Fibroblast of skin of abdomen (primary cell): Measurements from ENCODE around the gene MBNL2.

Source experiments
- DNase-seq: peaks from one replicate; pipeline ENCODE4 v3.0.0-alpha.2; 2013

The MBNL2 gene

GRCh38 chr13:97301382-97302095 is 79.4 kb downstream of the MBNL2 start:
- DNase-seq, result no peak

GRCh38 chr13:97302611-97303010 is 80.5 kb downstream of the MBNL2 start:
- DNase-seq, result no peak

- no peak for DNase-seq
These were observed 84.0 kb downstream of the MBNL2 start for GRCh38 chr13:97306106-97306505.

DNA sequence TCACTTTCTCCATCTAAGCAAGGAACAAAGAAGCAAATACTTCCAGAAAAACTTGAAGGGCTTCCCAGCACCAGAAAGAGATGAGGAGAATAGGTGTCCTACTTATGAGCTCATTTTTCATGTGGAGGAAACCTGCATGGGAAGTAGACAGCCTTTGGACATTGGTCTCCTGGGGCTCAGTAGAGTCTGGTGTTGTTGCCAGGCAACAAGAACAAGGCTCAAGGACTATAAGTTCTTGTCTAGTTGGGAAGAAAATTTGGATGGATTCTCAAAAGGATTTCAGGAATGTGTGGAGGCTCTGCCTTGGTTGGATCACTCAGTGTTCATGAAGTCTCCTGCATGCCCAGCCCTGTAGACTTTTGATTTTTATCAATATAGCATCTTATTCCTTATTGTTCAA is 84.5 kb downstream of the MBNL2 start:
- peak; percentile 38 for DNase-seq

GRCh38 chr13:97307118-97307881 is 85.2 kb downstream of the MBNL2 start:
- DNase-seq, result no peak

GRCh38 chr13:97307882-97308624 is 85.9 kb downstream of the MBNL2 start:
- peak; percentile 82 for DNase-seq

DNA sequence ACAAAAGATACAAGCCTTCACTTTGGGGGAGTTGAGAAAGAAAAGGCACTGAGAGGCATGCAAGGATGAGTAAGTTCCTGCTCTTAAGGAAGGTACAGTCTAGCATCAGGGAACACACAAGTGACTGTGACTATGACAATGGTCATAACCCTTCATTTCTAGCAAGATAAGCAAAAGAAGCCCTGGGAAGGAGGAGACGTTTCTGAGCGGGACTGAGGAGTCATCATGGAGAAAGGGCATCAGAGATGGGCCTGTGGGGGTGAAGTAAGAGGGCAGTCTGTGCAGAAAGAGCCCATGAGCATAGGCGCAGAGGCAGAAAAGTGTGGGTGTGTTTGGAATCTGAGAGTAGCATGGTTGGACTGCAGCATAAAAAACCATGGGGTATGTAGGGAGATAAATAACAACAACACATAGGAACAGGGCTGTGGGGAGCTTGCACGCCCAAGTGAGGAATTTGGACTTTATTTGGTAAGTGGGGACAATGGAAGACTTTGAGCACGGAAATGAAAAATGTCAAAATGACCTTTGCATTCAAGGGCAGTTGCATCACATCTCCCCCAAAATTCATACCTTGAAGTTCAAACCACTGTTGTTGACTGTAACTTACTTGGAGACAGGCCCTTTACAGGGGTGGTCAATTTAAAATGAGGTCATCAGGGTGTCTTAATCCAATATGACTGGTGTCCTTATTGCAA is 86.7 kb downstream of the MBNL2 start:
- DNase-seq, result no peak

DNA sequence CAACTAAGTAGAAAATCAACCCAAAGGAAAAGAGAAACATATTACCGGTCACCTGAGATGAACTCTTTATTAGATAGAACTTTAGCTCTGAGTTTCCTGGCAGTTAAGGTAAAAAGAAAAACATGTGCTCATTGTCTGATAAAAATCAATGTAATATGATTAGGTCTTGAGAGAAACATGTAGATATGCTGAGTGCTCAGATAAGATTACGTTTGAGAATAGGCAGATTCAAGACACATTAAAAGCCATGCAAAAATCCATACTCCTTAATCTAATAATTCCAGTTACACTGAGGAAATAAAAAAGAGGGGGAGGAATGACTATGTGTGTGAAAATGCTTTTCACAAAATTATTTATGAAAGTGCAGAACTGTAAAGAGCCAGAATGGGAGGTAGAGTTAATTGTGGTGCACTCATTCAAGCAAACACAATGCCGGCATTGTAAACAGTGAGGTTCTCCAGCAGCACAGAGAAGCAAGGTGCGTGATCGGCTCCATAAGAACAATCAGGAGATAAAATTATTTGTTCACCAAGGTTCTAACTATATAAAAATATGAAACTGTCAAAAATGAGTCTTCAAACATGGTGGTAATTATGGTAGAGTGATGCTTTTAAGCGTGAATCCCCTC is 88.8 kb downstream of the MBNL2 start:
- DNase-seq, result no peak

GRCh38 chr13:97311956-97312355 is 89.8 kb downstream of the MBNL2 start:
- no peak for DNase-seq

DNA sequence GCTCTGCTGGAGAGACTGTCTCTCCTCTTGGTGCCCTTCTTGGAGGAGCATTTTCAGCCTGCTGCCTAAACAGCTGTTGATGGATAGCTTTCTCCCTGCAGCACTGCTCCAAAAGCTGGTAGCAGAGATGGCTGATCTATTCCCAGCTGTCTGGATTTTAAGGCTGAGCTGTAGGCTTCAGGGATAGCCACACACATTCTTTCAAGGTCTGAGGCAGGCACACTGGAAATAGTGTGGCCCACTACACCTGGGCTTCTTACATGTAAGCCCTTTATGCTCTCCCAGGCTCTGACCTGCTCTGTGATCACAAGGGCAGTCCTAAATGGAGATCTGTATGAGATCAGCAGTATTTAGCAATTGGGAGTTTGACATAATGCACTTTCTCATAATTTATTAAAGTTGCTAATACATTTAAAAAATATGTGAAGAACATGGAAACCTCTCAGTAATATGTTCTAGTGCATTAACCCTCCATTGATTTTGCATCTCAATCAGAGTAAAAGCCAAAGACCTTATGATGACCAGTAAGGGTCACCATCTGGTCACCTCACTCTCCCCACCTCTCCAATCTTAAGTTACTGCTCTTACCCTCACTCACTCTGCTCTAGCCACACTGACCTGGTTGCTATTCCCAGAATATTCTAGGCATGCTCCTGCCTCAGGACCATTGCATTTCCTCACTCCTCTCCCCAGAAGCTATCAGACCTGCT is 91.6 kb downstream of the MBNL2 start:
- DNase-seq, result no peak

DNA sequence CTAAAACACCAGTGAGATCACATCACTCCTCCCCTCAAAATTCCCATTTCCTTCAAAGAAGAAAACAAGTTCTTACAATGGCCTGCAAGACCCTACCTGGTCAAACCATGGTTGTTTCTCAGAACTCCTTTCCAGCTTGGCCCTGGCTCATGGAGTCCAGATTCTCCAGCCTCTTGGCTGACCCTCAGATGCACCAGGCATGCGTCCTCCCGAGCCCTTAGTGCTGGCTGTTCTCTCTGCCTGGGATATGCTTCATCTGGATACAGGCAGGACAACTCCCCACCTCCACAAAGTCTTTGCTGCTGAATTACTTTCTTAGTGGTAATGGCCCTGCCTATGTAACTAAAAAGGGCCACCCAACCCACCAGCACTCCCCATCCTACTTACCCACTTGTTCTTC is 94.3 kb downstream of the MBNL2 start:
- DNase-seq, result no peak

GRCh38 chr13:97317933-97318332 is 95.8 kb downstream of the MBNL2 start:
- no peak for DNase-seq

DNA sequence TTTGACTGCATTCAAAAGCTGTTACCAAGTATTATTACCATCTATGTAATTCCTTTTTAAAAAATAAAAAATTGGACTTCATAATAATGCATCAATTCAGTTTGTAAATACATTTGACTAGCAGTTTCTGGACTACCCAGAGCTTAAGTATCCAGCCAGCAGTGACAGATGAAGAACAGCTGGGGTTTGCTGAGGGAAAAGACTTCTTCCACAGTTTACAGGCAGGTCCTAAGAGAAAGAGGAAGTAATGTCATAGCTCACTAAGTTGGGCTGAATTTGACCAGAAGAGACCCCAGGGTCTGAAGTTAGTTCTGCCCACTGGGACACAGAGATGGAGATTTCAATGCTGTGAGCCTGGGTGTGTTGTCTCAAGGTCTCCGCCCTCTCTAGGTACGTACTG is 96.4 kb downstream of the MBNL2 start:
- no peak for DNase-seq

GRCh38 chr13:97319113-97319720 is 97.1 kb downstream of the MBNL2 start:
- no peak for DNase-seq

DNA sequence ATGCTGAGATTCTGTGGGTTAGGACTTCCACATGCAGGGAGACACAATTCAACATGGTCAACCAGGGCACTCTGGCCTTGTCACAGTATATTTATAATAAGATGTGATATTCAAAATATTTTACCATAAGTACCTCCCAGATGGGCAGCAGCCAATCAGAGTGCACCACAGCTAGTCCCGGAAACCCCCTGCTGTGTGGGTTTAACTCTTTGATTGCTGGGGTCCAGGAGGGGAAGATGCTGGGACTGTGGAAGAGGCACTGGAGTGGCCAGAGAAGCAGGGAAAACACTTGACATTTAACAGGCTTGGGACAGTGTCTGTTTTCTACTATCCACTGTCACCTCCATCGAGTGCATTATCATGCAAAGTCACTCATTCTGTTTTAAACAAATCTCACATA is 99.0 kb downstream of the MBNL2 start:
- no peak for DNase-seq

DNA sequence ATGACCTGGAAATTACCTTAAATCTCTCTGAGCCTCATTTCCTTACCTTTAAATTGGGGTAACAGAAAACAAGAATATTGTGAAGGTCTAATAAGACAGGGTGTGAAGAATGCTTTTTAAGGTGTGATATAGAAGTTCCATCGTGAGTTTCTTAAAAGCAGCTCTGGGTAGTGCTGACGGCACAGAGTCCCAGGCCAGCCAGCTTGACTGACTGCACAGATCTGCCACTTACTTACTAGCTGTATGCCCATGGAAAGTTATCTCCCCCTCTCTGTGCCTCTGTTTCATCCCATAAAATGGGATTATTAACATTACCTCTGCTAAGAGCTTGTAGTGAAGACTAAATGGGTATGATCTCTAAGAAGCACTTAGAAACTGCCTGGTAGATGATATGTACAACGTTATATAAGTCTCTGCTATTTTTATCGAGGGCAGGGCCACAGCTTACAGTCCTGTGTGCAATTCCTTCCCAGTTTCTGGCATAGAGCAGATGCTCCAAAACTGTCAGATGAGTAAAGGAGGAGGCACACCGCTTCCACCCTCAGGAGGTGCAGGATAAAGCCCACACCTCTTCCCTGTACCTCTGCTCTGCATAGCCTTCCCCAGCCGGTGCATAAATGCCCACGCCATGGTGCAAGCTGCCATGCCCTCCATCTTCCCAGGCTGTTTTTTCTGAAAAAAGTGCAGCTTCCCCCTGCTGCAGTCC is 99.6 kb downstream of the MBNL2 start:
- DNase-seq, result no peak

DNA sequence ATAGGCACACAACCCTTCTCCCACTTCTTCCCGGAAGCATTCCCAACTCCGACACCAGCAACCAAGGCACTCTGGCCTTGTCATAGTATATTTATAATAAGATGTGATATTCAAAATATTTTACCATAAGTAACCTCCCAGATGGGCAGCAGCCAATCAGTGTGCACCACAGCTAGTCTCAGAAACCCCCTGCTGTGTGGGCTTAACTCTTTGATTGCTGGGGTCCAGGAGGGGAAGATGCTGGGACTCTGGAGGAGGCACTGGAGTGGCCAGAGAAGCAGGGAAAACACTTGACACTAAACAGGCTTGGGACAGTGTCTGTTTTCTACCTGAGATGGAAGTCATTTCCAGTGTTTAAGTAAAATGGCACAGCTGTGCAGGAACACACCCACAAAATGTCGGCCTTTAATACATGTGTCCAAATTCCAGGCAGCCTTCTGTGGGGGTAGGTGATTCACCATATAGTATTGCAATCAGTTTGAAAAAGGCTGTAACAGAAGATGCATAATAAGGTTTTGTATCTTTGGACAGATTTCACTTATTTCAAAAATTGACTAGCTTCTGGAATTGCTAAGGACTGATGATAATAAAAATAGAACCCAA is 100.7 kb downstream of the MBNL2 start:
- DNase-seq, result peak; percentile 82

DNA sequence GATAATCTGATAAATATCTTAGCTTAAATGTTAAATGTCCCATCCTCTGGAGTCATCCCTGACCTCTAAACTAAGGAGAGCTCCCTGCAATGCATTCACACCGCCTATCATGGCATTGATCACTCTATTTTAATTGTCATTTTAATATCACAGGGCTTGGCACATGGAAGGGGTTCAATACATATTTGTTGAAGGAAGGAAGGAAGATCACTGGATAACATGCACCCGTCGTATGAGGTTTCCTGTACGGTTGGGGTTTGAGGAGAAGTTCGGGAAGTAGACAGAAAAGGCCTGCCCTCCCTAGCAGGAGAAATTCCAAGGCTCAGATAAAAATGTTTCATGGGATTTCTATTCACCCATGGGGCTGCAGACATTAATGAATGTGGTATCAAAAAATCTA is 102.0 kb downstream of the MBNL2 start:
- no peak for DNase-seq

GRCh38 chr13:97325738-97326137 is 103.6 kb downstream of the MBNL2 start:
- no peak for DNase-seq

- DNase-seq, result no peak
These were observed 105.0 kb downstream of the MBNL2 start for GRCh38 chr13:97327086-97327485.
